ENCODE results near the gene FAM169A. TPM values are rescaled to one million over a fixed set of nuclear protein-coding genes. Genes with fewer than 3 reads are reported as not detected.

FAM169A gene
- total RNA-seq, 4 donors from 2014 or later, result 0.15 to 3.1 (median 0.83) TPM

DNA sequence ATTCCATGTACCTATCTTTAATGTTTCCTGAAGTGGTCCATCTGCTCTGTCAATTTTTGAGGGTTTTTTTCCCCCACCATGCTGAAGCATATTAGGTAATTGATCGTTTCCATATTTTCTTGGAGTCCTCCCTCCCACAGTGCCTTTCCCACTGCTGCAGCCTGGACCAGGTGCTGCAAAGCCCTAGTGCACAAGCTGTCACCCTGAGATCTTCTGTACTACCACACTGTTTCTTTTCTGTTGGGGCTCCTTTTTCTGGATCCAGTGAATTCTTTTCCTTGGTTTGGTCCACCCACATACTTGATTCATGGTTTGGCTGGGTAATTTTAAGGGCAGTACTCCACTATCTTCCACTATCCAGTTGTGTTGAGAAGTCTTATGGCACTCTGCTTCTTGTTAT is 30.9 kb upstream of the FAM169A start:
- peaks cover 6% of the 10 kb centered on the region for H3K4me1 ChIP-seq
- no peaks in the 10 kb centered on the region for H3K9me3 ChIP-seq
- 82% methylated on average over 1 of the region's 1 CpG for WGBS
- H3K4me3 ChIP-seq, result no peak overlapping the region
- no peaks in the 10 kb centered on the region for H3K36me3 ChIP-seq
- no peak for DNase-seq (ENCODE audit: low spot score in 2 of 2)
- H3K27me3 ChIP-seq, result no peaks in the 10 kb centered on the region
- H3K27ac ChIP-seq, result no peak overlapping the region
- TF ChIP-seq, protein P1, sequence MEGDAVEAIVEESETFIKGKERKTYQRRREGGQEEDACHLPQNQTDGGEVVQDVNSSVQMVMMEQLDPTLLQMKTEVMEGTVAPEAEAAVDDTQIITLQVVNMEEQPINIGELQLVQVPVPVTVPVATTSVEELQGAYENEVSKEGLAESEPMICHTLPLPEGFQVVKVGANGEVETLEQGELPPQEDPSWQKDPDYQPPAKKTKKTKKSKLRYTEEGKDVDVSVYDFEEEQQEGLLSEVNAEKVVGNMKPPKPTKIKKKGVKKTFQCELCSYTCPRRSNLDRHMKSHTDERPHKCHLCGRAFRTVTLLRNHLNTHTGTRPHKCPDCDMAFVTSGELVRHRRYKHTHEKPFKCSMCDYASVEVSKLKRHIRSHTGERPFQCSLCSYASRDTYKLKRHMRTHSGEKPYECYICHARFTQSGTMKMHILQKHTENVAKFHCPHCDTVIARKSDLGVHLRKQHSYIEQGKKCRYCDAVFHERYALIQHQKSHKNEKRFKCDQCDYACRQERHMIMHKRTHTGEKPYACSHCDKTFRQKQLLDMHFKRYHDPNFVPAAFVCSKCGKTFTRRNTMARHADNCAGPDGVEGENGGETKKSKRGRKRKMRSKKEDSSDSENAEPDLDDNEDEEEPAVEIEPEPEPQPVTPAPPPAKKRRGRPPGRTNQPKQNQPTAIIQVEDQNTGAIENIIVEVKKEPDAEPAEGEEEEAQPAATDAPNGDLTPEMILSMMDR (IDR thresholded peaks at IDR 0.05), result no peak
- TF ChIP-seq EP300 (IDR thresholded peaks at IDR 0.05) (no peak), POLR2AphosphoS5 (IDR thresholded peaks at IDR 0.05) (no peak), POLR2A (IDR thresholded peaks at IDR 0.05) (no peak)

DNA sequence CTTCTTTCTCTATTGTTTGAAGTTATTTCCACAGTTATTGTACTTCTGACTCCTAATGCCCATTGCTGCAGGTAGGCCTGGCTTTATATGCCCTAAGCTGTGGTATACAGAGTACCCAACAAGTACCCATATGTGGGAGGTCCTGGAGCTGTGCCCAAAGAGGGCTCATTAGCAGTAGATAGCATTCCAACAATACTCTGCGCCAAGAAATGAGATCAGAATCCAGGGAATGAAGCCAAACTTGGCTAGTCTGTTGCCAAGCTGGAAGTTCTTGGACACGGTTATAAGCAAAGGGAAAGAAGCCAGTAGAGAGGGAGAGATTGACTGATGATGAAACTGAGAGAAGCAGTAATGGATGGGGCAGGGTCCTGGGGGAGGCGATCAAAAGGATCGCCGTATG is 29.7 kb upstream of the FAM169A start:
- DNase-seq (ENCODE audit: low spot score in 2 of 2), result no peak
- TF ChIP-seq POLR2AphosphoS5 (IDR thresholded peaks at IDR 0.05) (no peak), EP300 (IDR thresholded peaks at IDR 0.05) (no peak), POLR2A (IDR thresholded peaks at IDR 0.05) (no peak)
- TF ChIP-seq, protein P1 (IDR thresholded peaks at IDR 0.05), result no peak
- Histone ChIP-seq H3K4me1 (peaks cover 6% of the 10 kb centered on the region), H3K9me3 (no peaks in the 10 kb centered on the region), H3K36me3 (no peaks in the 10 kb centered on the region), H3K27ac (no peak overlapping the region), H3K27me3 (no peaks in the 10 kb centered on the region), H3K4me3 (no peak overlapping the region)
- WGBS, result 23% methylated on average over 5 of the region's 5 CpGs

DNA sequence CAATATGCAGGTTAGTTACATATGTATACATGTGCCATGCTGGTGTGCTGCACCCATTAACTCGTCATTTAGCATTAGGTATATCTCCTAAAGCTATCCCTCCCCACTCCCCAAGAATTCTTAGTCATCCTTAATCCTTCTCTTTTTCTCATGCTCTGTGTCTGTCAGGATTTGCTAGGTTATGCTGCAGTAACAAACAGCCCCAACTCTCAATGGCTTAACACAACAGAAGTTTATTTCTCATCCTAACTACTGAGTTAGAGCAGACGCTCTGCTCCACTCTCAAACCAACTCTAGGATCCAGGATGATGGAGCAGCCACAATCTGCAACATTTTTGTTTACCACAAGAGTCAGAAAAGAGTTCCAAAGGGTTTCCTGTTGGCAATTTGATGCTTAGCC is 28.2 kb upstream of the FAM169A start:
- H3K27me3 ChIP-seq, result no peaks in the 10 kb centered on the region
- no peak overlapping the region for H3K27ac ChIP-seq
- peaks cover 6% of the 10 kb centered on the region for H3K4me1 ChIP-seq
- no peak overlapping the region for H3K4me3 ChIP-seq
- H3K9me3 ChIP-seq, result no peaks in the 10 kb centered on the region
- no peak for TF ChIP-seq EP300 (IDR thresholded peaks at IDR 0.05)
- TF ChIP-seq POLR2AphosphoS5 (IDR thresholded peaks at IDR 0.05), result no peak
- TF ChIP-seq POLR2A (IDR thresholded peaks at IDR 0.05), result no peak
- TF ChIP-seq, protein P1 (IDR thresholded peaks at IDR 0.05), result no peak
- DNase-seq (ENCODE audit: low spot score in 2 of 2), result no peak
- WGBS, result 93% methylated on average over 2 of the region's 2 CpGs
- no peaks in the 10 kb centered on the region for H3K36me3 ChIP-seq

DNA sequence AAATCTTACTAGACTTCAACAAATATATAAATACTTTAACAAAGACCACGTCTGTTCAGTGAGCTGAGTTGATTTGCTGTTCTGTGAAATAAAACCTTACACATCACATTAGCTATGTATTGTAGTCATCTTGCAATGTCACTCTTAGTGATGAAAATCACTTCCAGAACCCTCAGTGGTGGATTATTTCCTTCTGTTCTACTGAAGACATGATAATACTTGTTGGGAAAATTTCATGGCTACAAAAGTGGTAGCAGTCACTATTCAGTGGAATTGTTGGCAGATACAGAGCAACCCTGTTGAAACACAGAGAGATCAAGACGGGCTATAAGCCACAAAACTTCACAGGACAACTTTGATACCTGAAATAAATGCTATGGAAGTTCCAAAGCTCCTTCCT is 26.7 kb upstream of the FAM169A start:
- Histone ChIP-seq H3K4me1 (peaks cover 6% of the 10 kb centered on the region), H3K9me3 (no peaks in the 10 kb centered on the region), H3K27ac (no peak overlapping the region), H3K4me3 (no peak overlapping the region), H3K36me3 (no peaks in the 10 kb centered on the region), H3K27me3 (no peaks in the 10 kb centered on the region)
- 29% methylated on average over 2 of the region's 2 CpGs for WGBS
- no peak for TF ChIP-seq POLR2A (IDR thresholded peaks at IDR 0.05)
- TF ChIP-seq, protein P1 (IDR thresholded peaks at IDR 0.05), result no peak
- no peak for DNase-seq (ENCODE audit: low spot score in 2 of 2)

DNA sequence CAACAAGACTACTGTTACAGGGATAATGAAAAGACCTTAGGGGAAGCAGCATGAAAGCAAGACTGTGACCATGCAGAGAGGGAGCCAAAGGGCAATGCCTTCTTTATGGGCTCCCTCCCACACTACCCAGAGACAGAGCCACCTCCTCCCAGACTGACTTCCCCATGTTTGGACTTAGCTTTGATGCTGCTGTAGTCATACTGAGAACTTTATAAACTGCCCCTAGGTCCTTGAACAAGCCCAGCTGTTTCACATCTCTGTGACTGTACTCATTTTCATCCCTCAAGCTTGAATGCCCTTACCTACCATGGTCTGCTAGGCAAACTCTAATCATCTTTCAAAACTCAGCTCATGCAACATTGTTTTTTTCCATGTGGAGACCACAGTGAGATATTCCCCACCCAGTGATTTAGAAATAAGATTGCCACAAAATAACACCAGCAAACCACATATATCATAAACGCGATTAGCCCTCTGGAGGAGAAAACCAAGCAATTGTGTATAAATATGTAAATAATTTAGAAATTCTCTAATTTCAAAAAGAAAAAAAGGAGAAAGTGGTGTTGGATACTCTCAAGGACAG is 23.4 kb upstream of the FAM169A start:
- Histone ChIP-seq H3K27ac (no peak overlapping the region), H3K27me3 (no peaks in the 10 kb centered on the region), H3K4me1 (no peaks in the 10 kb centered on the region), H3K4me3 (no peak overlapping the region), H3K9me3 (no peaks in the 10 kb centered on the region), H3K36me3 (no peaks in the 10 kb centered on the region)
- 95% methylated on average over 2 of the region's 2 CpGs for WGBS
- TF ChIP-seq, protein P1 (IDR thresholded peaks at IDR 0.05), result no peak
- DNase-seq (ENCODE audit: low spot score in 2 of 2), result no peak

All from suprapubic skin (tissue), 4 donors.